HuH-7 (cell line): ENCODE data around the gene SIAH1.
A peak's percentile ranks its signal among the peaks of the same experiment; 100 is the strongest.
"Not testable (repeated sequence)": the region's sequence is repeated elsewhere in the genome, so short reads cannot be mapped to it uniquely, and the experiment has no call there.

ENCODE experiments used
- DNase-seq: peaks from one replicate; pipeline ENCODE4 v3.0.0; 2011; ENCODE audit warnings: low spot score

The SIAH1 gene

DNA sequence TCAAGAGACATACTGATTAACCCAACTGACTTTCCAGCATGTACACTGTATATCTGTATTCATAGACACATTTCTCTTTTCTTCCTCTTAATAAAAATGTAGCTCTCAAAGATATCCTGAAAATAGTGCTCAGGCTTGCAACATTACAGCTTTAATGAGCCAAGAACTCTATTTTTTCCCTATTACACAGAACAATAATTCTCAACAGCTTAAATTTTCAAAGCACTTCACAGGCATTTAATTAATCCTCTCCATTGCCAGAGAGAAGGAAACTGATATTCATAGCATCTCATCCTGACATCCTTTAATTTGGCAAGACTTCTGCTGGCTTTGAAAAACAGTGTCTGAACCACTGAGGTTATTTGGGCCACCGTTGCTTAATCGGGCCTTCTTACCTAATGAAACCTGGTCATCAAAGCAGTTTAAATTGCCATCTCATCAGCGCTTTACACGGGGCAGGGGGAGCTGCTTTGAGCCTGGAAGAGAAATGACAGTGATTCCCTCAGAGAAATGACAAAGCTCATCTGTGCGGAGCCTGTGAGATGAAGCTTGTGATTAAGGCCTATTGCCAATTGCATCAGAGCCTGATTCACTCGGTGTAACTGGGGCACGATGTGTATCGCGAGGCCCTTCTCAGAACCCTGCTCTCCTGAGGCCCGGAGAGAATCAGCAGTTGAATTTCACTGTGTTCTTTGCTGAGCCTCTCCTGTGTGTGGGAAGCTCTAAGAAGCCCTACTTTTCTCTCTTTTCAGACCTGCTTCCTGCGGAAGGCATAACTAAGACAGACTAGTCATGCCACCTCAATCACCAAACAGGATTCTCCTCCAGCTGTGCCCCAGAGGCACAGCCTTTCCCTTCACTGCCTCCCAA lies 8.5 kb upstream of the SIAH1 start:
- no peak for DNase-seq

DNA sequence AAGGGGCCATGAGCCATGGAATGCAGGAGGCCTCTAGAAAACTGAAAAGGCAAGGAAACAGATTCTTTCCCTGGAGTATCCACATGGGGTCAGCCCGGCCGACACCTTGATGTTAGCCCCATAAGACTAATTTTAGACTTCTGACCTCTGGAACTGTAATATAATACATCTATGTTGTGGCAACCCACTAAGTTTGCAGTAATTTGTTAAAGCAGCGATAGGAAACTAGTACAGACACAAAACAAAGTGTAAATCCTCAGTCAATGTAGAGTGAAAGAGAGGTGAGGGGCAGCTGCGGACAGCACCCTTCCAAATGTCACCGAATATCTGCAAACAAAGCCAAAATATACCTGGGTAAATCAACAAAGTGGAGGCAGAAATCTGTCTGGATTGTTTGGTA lies 7.2 kb upstream of the SIAH1 start:
- DNase-seq = no peak

DNA sequence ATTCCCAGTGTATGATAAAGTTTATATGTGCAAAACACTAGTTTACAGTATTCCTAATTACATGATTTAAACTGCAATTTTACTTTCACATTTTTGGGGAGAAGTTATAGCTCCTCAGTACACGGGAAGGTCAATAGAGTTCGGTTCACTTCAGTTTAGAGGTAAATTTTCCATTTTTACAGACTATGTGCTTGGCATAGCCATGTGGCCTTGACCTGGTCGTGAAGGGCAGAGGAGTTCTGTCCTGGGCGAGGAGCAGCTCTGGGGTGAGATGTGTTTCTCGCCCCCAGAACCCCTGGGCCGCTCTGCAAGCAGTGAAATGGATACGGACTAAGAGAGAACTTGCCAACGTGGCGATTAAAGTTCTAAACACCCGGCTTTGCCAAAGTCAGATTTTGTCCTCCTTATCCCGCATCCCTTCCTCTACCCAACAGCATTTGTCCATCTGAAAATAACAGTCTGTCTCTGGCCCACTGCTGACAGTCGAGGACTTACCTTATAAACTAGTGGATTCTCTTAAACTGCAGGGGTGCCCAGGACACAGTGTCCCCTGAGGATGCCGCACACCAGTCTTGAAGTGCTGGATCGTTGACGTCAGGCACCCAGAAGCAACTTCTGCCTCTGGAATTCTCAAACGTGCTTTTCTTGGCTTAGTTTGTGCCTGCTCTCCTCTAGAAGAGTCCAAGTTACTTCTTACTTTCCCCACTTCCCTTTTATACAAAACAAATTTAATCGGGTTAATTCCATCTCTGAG lies 1.5 kb upstream of the SIAH1 start:
- DNase-seq = no peak

GRCh38 chr16:48384520-48385252 lies 527 bp downstream of the SIAH1 start:
- DNase-seq = peak; percentile 68

GRCh38 chr16:48383877-48384519 lies 1.2 kb downstream of the SIAH1 start:
- DNase-seq = no peak

DNA sequence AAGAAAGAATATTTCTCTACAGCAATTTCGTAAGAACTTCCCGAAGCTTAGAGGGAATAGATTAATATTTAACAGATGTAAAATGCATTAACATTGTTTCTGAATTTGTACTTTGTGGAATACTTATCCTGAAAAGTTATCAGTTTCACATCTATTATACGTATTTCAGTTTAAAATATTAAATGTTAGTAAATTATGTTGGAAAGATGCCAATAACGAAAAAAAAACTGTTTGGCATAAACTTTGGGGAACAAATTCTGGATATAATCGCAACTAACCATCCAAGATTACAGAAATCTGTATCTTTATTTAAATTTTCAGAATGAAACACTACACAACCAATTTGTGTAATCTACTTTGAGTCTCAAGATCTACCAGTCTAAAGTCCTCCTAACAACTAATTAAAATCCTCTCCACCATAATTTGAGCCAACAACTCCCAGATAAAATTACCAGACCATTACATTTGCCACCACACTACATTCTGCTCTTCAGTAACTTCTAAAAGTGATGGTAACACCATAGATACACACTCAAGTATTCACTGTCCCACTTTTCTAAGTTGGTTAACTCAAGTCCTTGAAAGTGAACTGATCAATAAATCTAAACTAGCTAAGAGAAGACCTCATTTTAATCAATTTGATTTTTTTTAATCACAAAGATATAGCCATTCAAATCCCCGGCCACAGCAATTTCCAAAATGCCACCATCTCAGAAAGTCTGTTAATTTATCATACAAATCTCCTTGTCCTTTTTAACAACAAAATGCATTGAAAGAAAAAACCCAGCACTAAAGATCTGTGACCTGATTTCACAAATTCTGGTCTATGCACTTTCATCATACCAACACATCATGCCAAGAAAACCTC lies 2.0 kb downstream of the SIAH1 start:
- no peak for DNase-seq

- no peak for DNase-seq
Measured at GRCh38 chr16:48382131-48382530, 3.1 kb downstream of the SIAH1 start.

- DNase-seq = no peak
Measured at GRCh38 chr16:48381201-48381600, 4.0 kb downstream of the SIAH1 start.

GRCh38 chr16:48378836-48379235 lies 6.4 kb downstream of the SIAH1 start:
- DNase-seq = no peak

DNA sequence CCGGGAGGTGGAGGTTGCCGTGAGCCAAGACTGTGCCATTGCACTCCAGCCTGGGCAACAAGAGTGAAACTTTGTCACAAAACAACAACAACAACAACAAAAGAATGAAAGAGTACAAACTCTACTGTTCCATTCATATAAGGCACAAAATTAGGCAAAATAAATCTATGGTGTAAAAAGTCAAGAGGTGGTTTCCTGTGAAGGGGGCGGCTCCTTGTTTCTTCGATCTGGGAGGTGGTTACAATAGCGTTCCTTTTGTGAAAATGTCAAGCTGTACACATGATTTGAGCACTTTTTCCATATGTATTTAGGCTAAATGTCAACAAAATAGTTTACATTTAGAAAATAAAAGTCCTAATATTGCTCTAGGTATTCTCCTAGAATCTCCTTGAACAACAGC lies 6.9 kb downstream of the SIAH1 start:
- DNase-seq = no peak

GRCh38 chr16:48377301-48377700 lies 7.9 kb downstream of the SIAH1 start:
- DNase-seq = not testable (repeated sequence)

DNA sequence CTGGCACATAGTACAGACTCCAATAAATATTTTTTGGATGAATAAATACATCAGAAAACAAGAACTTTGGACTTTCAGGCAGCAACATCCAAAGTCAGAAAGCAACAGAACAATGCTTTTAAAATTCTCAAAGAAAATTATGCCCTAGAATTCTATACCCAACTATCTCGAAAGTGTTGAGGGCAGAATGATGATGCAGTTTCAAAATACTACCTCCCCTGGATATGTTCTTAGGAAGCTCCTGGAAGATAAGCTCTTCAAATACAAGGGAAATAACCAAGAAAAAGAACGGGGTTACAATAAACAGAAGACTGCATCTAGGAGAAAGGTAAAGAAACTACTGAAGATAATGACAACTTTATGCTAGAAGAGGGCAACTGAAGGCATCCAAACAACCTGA lies 11.0 kb downstream of the SIAH1 start:
- DNase-seq = no peak

DNA sequence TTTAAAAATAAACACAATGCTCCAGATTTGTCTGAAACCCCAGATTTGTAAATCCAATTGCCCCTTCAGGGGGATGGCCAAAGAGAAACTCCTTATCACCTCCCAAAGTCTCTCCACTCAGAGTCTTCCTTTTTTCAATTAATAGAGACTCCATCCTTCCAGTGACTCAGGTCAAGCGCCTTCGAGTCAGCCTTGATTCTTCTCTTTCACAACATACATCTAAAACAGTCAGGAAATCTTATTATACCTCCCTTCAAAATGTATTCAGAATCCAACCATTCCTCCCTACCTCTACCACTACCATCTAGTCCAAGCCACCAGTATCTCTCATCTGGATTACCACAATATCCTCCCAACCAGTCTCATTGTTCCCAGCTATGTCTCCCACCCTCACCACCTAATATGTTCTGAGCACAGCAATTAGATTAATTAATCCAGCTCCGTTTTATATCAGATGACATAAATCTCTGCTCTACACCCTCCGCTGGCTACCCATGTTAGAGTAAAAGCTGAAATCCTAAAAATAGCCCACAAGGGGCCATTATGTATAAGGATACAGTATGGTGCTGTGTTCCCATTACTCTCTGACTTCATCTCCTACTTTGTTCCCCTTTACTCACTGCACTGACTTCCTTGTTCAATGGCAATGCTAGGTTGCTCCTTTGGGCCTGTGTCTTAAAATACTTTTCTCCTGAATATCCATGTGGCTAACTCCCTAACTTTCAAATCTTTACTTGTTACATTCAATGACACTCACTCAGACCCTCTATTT lies 11.8 kb downstream of the SIAH1 start:
- no peak for DNase-seq

- no peak for DNase-seq
Measured at GRCh38 chr16:48372744-48373143, 12.5 kb downstream of the SIAH1 start.

DNA sequence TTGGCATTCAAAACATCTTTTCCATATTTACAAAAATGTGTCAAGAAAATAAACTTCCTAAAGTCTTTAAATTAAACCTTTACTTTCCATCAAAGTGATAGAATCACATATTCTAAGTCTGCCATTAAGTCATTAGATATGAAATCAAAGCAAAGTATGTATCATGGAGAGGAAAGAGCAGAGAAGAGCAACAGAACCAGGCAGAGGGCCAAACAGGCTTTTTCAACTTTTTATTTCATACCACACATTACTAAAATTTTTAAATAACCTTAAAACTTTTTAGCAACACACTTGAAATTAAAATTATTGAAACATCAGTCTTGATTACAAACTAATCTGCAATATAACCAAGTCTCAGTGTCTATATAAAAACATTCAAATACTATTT lies 13.8 kb downstream of the SIAH1 start:
- no peak for DNase-seq

GRCh38 chr16:48370668-48371392 lies 14.4 kb downstream of the SIAH1 start:
- DNase-seq = not testable (repeated sequence)

- DNase-seq = no peak
Measured at GRCh38 chr16:48370229-48370628, 15.0 kb downstream of the SIAH1 start.

- DNase-seq = no peak
Measured at GRCh38 chr16:48369765-48370164, 15.4 kb downstream of the SIAH1 start.

DNA sequence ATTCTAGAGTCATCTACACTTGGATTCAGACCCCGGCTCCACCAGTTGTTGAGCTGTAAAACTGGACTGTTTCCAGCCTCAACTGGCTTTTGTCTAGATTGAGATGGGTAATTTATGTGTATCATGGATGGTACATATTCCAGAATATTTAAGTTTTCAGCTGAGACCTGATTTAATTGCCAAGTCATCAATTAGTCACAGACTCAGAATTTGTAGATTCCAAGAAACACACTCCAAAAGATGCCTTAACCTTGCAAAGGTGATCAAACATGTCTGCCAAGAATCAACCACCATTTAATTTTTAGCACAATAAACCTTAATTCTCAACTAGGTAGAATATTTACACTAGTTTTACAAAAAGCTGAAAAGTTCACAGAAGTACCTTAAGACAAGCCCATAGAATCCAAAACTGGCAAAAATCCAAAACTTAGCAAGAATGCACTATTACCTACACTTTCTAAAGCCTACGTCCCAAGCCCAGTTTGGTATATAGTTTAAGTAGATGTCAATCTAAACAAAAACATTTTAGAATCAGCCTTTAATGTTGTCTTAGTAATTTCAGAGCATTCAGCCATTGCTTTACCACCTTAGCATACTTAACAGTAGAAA lies 17.7 kb downstream of the SIAH1 start:
- no peak for DNase-seq
